Breast epithelium (tissue), 4 donors: ENCODE data around the gene ARPC2. TPM values are rescaled to one million over a fixed set of nuclear protein-coding genes. Genes with fewer than 3 reads are reported as not detected.

Experiments used
- DNase-seq, 2 donors: peaks; one replicate each; pipeline ENCODE4 v3.0.0-alpha.2; 2019; ENCODE audit warnings: low spot score in 2 of 2
- H3K27ac ChIP-seq, 2 donors: fragments of 200-600 bp; sonication (generic) in 1 of 2; one replicate each; pipeline ENCODE4 v1.5.1; 2016 to 2019; ENCODE audit warnings: mild to moderate bottlenecking in 1 of 2
- H3K27me3 ChIP-seq, 2 donors: fragments of 200-600 bp; sonication (generic) in 1 of 2; one replicate each; pipeline versions ENCODE4 v1.5.1 to v1.6.0; 2017 to 2019; ENCODE audit warnings: control low read depth in 1 of 2, mild to moderate bottlenecking in 1 of 2
- H3K36me3 ChIP-seq: fragments of 200-600 bp; one replicate; pipeline ENCODE4 v1.5.1; 2019
- H3K4me1 ChIP-seq, 2 donors: fragments of 200-600 bp; sonication (generic); one replicate each; pipeline ENCODE4 v1.5.1; 2016 to 2019; ENCODE audit warnings: control low read depth in 1 of 2
- H3K4me3 ChIP-seq, 3 donors: fragments of 200-600 bp; sonication (generic); 1 replicate in 2 of 3; 2 replicates in 1 of 3; pipeline ENCODE4 v1.5.1; 2016 to 2019; ENCODE audit warnings: mild to moderate bottlenecking in 3 of 3, moderate library complexity in 2 of 3
- H3K9me3 ChIP-seq, 2 donors: fragments of 200-600 bp; sonication (generic) in 1 of 2; one replicate each; pipeline ENCODE4 v1.5.1; 2016 to 2019; ENCODE audit warnings: control low read depth in 1 of 2
- POLR2A ChIP-seq: fragments of 450-650 bp; IDR thresholded peaks from one replicate; pipeline ENCODE4 v1.6.1; 2016; ENCODE audit warnings: antibody characterized with exemption, mild to moderate bottlenecking, moderate library complexity
- POLR2AphosphoS5 ChIP-seq, 3 donors: sonication (generic); formaldehyde crosslinking; IDR thresholded peaks; one replicate each; pipeline ENCODE4 v1.6.1; 2017; ENCODE audit warnings: antibody characterized with exemption in 3 of 3
- intact Hi-C: fragments of 100-400 bp; cut with DNase I; formaldehyde crosslinking; loops from one replicate; pipeline ENCODE4 v1.15.1; 2023; ENCODE audit warnings: low total_unique reads
- total RNA-seq, 3 donors: library from RNA; depleted of rRNA; stranded (reverse); fragments of >200 nt; gene quantifications; one replicate each; pipeline ENCODE4 v1.1.0, GENCODE V29; 2016
- TF ChIP-seq, protein P1 (sequence below), 3 donors: fragments of 450-650 bp; IDR thresholded peaks; one replicate each; pipeline ENCODE4 v1.5.1; 2016 to 2017; ENCODE audit warnings: antibody characterized with exemption in 3 of 3, mild to moderate bottlenecking in 3 of 3, moderate library complexity in 3 of 3

Gene ARPC2
- total RNA-seq, 3 donors from 2014 or later, result 212 to 336 (median 248) TPM

DNA sequence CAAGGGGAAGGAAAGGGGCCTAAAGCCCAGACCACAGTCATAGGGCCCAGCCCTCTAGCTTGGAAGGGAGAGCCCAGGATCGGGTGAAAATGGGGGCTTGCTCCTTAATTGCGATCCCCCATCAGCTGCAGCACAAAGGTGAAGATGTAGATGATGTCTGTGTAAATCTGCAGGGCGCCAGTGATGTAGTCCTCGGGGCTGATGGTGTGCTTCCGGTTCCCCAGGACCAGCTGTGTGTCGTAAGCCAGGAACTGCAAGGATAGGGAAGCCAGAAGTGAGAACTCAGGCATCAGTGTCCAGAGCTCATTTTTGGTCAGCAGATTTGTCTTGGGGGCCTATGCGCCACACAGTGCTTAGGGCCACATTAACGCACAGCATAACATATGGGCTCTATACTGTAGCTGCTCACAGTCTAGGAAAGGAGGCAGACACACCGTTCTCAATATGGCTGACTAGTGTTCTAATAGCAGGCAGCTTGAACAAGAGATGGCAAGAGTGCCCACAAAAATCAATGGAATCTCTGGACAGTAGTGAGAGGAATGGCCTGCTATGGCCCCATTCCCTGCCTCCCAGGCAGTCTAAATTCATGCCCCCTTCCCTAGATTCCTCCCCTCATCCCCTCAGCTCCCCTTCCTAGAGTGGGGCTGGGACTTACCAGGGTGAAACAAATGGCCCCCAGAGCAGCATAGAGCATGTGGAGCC, 58.5 kb downstream of the ARPC2 start:
- no peaks in the 10 kb centered on the region for H3K9me3 ChIP-seq
- no peaks in the 10 kb centered on the region for H3K27me3 ChIP-seq
- H3K4me3 ChIP-seq, result no peak overlapping the region
- TF ChIP-seq, protein P1, sequence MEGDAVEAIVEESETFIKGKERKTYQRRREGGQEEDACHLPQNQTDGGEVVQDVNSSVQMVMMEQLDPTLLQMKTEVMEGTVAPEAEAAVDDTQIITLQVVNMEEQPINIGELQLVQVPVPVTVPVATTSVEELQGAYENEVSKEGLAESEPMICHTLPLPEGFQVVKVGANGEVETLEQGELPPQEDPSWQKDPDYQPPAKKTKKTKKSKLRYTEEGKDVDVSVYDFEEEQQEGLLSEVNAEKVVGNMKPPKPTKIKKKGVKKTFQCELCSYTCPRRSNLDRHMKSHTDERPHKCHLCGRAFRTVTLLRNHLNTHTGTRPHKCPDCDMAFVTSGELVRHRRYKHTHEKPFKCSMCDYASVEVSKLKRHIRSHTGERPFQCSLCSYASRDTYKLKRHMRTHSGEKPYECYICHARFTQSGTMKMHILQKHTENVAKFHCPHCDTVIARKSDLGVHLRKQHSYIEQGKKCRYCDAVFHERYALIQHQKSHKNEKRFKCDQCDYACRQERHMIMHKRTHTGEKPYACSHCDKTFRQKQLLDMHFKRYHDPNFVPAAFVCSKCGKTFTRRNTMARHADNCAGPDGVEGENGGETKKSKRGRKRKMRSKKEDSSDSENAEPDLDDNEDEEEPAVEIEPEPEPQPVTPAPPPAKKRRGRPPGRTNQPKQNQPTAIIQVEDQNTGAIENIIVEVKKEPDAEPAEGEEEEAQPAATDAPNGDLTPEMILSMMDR (IDR thresholded peaks at IDR 0.05), result no peak
- TF ChIP-seq POLR2A, result no peak
- no peak for TF ChIP-seq POLR2AphosphoS5 (IDR thresholded peaks at IDR 0.05)
- peaks cover 8 to 14% of the 10 kb centered on the region in 2 donors for H3K4me1 ChIP-seq
- peak overlapping the region; percentile 21 to 61 for H3K27ac ChIP-seq
- intact Hi-C loops, result no loop called here
- no peak for DNase-seq
- peaks cover 13% of the 10 kb centered on the region for H3K36me3 ChIP-seq

DNA sequence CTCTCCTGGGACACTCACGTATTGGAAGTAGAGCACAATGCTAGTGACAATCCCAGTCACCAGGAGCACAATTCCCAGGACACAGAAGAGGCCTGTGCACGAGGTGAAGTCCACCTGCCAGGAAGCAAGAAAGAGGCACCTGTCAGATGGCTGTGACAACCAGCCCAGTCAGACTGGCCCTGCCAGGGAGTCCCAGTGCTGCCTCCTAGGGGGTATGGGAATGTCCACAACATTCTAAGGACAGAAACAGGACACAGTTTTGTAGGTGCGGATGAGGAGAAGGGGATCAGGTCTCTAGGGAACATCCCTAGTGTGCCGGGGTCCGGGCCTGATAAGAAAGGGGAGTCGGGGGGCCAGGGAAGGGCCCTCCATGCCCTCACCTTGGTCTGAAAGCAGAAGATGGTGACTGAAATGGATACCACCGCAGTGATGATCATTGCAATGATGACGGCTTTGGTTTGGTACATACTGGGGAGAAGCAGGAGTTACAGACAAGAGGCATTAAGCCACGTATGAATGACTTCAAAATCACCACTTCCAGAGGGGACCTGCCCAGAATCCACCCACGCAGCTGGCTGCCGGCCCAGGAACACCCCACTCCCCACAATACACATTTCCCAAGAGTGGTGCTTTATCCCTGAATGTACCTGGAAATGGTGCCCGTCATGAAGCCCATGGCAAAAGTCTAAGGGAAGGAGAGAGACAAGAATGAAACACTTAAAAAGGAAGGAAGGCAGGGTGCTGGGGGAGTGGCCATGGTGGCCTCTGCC, 60.2 kb downstream of the ARPC2 start:
- Histone ChIP-seq H3K27me3 (no peaks in the 10 kb centered on the region), H3K4me3 (no peak overlapping the region), H3K9me3 (no peaks in the 10 kb centered on the region), H3K4me1 (peaks cover 6 to 17% of the 10 kb centered on the region in 2 donors), H3K36me3 (peaks cover 13% of the 10 kb centered on the region), H3K27ac (peak overlapping the region; percentile 10 to 61)
- no peak for TF ChIP-seq POLR2AphosphoS5 (IDR thresholded peaks at IDR 0.05)
- TF ChIP-seq POLR2A, result no peak
- TF ChIP-seq, protein P1 (IDR thresholded peaks at IDR 0.05), result peak in 1 of 3 donors; percentile 16
- intact Hi-C loops, result no loop called here
- DNase-seq, result no peak

DNA sequence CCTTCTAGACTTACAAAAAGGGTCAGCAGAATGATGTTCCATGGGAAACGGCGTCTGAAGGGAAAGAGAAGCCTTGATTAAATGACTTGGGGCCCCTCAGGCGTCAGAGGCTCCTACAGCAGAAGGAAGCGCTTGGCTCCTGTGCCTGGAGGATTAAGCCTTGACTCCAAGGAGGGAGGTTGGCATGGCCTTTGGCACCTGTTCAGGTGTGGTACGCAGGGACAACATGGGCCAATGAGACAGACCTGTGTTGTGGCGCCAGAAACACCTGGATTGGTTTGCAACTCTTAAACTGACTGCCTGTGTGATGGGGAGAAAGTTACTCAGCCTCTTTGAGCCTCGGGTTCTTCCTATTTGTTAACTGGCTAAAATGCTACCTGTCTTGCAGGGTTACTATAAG, 60.9 kb downstream of the ARPC2 start:
- intact Hi-C loops, result no loop called here
- Histone ChIP-seq H3K36me3 (peaks cover 13% of the 10 kb centered on the region), H3K27ac (peak overlapping the region; percentile 10 to 61), H3K4me3 (no peak overlapping the region), H3K27me3 (no peaks in the 10 kb centered on the region), H3K9me3 (no peaks in the 10 kb centered on the region), H3K4me1 (peaks cover 3 to 19% of the 10 kb centered on the region in 2 donors)
- no peak for DNase-seq
- no peak for TF ChIP-seq POLR2AphosphoS5 (IDR thresholded peaks at IDR 0.05)
- no peak for TF ChIP-seq POLR2A
- TF ChIP-seq, protein P1 (IDR thresholded peaks at IDR 0.05), result no peak

DNA sequence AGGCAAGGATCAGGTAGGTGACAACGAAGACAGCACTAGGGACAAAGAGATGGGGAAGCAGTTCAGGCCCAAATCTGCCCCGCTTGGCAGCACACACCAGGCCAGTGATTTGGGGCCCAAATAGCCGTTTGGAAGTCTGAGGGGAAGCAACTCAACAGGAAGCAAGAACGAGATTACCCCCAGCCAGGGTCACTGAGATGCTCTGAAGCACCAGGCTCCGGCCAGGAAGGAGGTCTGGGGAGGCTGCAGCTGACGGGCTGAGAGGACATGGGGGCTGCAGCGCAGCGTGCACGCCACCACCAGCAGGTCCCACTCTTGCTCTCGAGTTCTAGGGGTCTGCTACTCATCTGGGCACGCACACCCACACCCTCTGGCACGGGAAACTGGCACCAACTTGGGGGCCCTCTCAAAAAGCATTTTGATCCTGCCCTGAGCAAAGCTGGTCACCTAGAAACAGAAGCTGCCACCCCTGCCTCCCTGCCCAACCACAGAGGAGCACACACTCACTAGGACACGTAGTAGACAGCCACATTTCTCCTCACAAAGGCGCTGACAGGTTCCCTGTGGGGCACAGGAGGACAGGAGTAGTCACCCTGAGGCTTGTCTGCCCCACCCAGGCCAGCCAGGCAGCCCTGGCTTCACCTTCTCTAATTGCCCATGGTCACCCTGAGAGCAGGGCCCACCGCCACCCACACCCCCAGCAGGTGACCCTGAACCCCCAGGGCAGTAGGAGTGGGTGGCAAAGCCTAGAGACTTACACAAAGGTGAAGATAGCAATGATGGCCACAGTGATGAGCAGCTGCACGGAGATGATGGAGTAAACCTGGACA, 61.8 kb downstream of the ARPC2 start:
- Histone ChIP-seq H3K9me3 (no peaks in the 10 kb centered on the region), H3K27ac (peak overlapping the region; percentile 10 to 61), H3K36me3 (peaks cover 13% of the 10 kb centered on the region), H3K4me3 (no peak overlapping the region), H3K4me1 (peaks cover 3 to 27% of the 10 kb centered on the region in 2 donors), H3K27me3 (no peaks in the 10 kb centered on the region)
- TF ChIP-seq, protein P1 (IDR thresholded peaks at IDR 0.05), result no peak
- TF ChIP-seq POLR2A, result no peak
- TF ChIP-seq POLR2AphosphoS5 (IDR thresholded peaks at IDR 0.05), result no peak
- intact Hi-C loops, result no loop called here
- DNase-seq, result no peak
